Ecto neural progenitor cell (in vitro differentiated cells): ENCODE measurements around the gene MAPK8IP3.

Experiments
- DNase-seq: peaks from one replicate; pipeline ENCODE4 v3.0.0-alpha.2; 2018; ENCODE audit warnings: low spot score

Gene MAPK8IP3, protein sequence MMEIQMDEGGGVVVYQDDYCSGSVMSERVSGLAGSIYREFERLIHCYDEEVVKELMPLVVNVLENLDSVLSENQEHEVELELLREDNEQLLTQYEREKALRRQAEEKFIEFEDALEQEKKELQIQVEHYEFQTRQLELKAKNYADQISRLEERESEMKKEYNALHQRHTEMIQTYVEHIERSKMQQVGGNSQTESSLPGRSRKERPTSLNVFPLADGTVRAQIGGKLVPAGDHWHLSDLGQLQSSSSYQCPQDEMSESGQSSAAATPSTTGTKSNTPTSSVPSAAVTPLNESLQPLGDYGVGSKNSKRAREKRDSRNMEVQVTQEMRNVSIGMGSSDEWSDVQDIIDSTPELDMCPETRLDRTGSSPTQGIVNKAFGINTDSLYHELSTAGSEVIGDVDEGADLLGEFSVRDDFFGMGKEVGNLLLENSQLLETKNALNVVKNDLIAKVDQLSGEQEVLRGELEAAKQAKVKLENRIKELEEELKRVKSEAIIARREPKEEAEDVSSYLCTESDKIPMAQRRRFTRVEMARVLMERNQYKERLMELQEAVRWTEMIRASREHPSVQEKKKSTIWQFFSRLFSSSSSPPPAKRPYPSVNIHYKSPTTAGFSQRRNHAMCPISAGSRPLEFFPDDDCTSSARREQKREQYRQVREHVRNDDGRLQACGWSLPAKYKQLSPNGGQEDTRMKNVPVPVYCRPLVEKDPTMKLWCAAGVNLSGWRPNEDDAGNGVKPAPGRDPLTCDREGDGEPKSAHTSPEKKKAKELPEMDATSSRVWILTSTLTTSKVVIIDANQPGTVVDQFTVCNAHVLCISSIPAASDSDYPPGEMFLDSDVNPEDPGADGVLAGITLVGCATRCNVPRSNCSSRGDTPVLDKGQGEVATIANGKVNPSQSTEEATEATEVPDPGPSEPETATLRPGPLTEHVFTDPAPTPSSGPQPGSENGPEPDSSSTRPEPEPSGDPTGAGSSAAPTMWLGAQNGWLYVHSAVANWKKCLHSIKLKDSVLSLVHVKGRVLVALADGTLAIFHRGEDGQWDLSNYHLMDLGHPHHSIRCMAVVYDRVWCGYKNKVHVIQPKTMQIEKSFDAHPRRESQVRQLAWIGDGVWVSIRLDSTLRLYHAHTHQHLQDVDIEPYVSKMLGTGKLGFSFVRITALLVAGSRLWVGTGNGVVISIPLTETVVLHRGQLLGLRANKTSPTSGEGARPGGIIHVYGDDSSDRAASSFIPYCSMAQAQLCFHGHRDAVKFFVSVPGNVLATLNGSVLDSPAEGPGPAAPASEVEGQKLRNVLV (N-terminal part only)

DNA sequence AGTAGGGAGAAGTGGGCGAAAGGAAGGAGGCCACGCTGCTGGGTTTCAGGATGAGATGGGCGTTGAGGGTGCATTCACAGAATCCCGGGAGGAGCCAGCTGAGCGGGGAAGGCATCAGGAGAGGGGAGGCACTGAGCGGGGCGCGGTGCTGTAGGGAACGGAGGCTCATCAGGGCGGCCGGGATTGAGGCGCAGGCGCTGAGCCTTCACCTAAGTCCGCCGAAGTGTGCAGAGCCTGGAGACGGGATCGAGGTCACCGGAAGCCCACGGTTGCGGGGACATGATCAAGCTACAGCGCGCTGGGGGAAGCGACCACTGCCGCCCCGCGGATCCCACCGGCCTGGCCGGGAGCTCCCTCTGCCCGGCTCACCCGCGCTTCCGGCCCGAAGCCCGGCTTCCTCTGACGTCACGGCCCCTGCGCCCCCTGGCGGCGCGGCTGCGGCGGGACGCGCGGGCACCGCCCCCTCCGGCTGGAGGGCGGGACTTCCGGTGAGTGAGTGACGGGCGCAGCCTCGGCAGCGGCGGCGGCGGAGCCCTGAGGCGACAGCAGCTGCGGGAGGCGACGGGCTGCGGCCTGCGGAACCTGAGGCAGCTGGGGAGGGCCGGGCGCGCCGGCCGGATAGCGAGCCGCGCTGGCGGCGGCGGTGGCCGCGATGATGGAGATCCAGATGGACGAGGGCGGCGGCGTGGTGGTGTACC is at the start of gene MAPK8IP3:
Gene MAPK8IP3, plus strand, starts transcription at position 508 of the 698 bp plus-strand sequence. Its CDS starts 145 bp downstream, at position 653.
- DNase-seq, result peak; percentile 98

DNA sequence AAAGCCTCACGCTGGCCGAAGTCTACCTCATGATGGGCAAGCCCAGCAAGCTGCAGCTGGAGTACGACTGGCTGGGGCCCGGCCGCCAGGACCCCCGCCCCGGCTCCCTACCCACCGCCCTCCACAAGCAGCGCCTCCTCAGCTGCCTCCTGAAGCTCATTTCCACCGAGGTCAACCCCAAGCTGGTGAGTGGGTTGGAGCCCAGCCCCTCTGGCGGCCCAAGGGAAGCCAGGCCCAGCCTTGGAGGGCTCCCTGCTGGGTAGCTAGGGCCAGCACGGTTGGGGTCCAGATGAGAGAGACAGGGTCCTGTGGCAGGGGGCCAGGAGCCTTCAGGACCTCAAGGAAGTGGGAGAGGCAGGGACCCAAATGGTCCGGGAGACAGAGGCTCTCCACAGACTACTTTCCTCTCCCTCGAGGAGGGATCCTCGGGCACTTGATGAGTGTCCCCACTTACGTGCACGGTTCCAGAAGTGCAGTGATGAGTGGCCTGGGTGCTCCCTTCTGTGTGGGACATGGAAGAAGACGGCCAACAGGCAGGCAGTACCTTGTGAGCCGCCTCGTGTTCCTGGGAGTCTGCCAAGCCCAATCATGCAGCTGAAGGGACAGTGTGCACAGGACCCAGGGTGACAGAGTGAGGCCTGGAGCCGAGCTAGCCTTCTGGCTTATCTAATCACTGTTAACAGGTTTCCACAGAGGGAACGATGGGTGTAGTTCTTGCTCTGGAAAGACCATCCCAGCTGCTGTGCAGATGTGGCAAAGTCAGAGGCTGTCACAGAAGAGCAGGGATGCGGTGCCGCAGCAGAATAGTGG is 49.0 kb upstream of the MAPK8IP3 start:
- DNase-seq, result no peak

DNA sequence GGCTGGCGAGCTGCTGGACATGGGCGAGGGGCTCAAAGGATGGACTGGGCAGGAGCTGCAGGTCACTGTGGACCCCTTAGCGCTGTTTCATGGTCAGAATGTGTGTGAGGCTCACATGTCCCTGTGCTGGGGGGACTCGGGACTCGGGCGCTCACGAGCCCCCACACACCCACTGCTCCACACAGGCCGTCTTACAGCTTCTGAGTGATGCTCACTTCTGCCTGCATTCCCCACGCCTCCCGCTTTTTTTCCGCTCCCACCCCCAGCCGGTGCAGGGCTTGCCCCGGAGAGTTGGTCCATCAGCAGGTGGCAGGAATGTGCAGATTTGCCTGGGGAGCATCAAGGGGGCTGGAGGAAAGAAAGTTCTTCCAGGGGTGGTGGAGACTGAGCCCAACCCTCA is 48.2 kb upstream of the MAPK8IP3 start:
- DNase-seq, result no peak

DNA sequence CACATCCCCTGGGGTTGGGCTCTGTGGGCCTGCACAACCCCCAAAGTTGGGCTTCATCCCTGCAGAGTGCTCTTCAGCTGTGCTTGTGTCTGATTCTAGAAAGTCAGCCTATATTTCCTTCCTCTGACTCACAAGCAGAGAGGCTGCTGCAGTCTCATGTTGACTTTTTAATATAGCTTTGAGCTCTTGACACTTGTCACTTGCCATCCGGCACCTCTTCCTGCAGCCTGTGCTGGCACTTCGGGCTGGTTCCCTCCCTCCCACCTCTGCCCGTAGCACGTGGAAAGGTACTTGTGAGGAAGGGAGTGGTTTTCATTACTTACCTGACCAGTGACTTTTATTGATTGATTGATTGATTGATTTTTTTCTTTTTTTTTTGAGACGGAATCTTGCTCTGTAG is 47.0 kb upstream of the MAPK8IP3 start:
- DNase-seq, result no peak

DNA sequence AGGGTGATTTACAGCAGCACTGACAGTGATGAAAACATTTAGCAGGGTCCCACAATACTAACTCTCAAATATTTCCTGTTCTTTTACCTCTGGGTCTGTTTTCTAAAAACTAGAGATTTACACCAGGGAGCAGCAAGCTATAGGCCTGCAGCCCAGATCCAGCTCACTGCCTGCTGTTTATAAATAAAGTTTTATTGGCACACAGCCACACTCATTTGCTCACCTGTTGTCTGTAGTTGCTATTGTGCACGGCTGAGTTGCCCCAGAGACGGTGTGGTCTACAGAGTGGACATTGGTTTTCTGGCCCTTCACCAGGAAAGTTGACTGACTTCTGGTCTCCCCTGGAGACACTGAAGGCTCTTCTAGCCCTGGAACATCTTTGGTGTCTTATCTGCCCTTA is 44.2 kb upstream of the MAPK8IP3 start:
- DNase-seq, result no peak

DNA sequence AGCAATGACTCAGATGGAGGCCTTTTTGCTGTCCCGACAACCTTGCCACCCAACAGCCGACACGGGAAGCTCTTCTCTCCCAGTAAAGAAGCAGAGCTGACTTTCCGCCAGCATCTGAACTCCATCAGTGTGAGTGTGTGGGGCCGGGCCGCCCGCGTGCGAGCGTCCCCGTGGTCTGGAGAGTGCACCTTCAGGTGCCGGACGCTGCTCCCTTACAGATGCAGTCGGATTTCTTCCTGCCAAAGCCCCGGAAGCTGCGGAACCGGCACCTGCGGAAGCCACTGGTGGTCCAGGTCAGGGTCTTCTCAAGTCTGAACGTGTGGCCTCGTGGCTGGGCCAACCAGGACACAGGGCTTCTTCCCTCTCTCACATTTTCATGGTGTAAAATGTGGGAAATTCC is 43.5 kb upstream of the MAPK8IP3 start:
- no peak for DNase-seq

DNA sequence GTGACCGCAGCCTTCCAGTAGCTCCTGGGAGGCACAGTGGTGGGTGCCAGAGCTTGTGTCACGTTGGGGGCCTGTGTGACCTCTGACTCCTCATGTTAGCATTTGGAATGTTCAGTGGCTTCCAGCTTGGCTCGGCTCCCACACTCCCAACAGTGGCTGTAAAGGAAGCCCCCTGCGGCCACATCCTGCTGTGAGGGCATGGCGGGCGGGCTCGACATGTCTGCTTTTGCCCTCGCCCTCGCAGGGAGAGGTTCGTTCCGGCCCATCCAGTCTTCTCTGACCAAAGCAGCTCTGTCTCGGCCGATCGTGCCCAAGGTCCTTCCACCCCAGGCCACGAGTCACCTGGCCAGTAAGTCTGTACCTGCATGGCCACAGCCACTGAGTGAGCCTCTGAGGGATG is 40.2 kb upstream of the MAPK8IP3 start:
- no peak for DNase-seq

DNA sequence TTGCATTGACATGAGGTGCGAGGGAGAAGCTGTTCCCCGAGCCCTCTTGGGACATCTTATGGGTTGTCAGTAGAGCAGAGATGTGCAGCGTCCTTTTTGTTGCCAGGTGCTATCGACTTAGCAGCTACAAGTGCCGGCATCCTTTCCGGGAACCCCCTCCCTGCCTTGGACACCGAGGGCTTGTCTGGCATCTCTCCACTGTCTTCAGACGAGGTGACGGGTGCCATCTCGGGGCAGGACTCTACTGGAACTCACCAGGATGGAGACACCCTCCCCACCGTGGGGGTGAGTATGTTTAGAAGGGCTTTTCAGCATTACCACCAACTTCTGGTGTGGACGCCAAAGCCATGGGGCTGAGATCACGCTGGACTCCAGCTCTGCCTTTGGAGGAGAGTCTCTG is 39.7 kb upstream of the MAPK8IP3 start:
- DNase-seq, result no peak

DNA sequence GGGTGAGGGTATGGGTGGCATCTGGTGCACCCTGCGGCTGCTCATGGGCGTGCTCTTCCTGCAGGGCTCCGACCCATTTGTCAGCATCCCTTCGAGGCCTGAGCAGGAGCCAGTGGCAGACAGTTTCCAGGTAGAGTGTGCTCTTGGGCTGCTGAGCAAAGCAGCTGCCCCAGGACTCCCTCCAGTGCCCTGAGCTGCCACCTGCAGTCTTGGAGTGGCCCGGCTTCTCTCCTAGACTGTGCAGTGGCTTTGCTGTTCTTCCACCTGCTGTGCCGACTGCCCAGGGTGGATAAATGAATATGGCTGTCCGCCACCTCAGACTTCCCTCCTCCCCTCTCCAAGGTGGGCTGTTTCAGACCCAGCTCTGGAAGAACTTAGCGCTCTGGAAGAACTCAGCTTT is 38.7 kb upstream of the MAPK8IP3 start:
- no peak for DNase-seq

DNA sequence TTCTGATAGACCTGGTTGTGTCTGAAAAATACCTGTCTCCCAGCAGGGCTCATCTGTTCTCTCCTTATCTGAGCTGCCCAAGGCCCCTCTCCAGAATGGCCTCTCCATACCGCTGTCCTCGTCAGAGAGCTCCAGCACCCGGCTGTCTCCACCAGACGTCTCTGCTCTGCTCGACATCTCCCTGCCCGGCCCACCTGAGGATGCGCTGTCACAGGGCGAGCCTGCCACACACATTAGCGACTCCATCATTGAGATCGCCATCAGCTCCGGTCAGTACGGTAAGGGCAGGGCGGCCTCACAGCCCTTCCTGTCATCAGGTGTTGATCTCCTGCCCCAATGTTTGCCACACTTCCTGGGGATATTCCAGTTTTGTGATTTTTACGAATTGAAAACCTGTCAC is 38.1 kb upstream of the MAPK8IP3 start:
- no peak for DNase-seq

DNA sequence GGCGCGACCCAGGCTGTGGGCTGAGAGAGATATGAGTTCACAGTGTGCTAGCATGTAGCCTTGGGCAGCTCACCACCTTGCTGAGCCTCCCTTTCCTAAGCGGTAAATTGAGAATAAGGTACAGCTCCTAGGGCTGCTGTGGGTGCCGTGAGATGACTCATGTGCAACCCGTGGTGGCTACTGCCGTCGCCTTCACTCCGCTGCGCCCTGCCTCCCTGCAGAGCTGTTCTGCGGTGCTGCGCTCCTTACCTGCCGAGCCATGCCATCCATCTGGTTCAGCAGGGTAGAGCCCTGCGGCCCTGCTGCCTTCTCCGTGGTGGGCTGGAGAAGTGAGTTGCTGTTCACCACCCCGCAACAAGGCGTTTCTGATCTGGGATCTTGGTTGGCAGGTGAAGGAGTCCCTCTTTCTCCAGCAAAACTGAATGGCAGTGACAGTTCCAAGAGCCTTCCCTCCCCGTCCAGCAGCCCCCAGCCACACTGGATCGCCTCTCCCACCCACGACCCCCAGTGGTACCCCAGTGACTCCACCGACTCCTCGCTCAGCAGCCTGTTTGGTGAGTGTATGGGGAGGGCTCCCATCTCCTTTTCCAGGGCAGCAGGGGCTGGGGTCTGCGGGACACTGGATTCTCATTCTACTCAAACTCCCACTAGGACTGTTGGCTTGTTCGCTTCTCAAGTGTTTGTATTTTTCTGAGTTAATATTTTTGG is 37.2 kb upstream of the MAPK8IP3 start:
- no peak for DNase-seq

DNA sequence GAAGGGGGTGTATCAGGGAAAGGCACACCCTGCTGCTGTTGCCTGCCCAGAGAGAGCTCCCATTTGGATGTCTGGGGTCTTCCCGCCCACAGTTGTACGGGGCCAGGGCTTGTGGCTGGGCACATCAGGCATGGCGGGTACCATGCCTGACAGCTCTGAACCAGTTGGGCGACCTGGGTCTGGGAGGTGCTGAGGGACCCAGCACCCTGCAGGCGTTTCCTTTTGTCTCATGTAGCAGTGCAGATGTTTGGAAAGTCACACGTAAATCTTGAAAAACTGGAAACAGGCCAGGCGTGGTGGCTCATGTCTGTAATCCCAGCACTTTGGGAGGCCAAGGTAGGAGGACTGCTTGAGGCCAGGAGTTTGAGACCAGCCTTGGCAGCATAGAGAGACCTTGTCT is 36.3 kb upstream of the MAPK8IP3 start:
- no peak for DNase-seq

DNA sequence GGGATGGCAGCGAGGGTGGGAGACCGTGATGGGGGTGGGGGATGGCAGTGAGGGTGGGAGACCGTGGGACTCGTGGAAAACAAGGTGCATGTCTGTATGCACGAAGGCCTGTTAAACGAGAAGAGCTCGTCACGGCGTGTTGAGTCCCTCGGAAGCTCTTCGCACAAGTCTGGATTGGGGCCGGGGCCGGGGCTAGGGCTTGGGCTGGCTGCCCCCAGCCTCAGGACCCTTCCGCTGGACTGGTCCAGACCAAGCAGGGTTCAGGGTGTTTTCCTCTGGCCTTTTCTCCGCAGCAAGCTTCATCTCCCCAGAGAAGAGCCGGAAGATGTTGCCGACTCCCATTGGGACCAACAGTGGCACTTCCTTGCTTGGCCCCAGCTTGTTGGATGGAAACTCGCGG is 35.6 kb upstream of the MAPK8IP3 start:
- DNase-seq, result no peak

DNA sequence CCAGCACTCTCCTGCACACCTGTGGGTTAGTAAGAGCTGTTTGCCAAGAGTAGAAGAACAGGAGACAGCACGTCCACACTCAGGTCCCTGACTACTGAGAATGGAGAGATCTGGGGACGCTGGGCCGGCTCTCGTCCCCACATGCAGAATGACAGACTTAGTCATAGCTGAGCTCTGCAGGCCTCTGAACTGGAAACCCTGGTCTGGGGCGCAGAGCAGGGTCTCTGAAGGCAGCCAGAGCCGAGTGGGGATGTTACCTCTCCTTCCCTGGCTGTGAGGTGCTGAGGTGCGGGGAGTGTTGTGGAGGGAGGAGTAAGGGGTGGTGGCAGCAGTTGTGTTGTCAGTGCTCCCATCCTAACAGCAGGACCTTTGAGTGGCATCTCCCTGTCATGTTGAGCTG is 35.1 kb upstream of the MAPK8IP3 start:
- DNase-seq, result no peak

DNA sequence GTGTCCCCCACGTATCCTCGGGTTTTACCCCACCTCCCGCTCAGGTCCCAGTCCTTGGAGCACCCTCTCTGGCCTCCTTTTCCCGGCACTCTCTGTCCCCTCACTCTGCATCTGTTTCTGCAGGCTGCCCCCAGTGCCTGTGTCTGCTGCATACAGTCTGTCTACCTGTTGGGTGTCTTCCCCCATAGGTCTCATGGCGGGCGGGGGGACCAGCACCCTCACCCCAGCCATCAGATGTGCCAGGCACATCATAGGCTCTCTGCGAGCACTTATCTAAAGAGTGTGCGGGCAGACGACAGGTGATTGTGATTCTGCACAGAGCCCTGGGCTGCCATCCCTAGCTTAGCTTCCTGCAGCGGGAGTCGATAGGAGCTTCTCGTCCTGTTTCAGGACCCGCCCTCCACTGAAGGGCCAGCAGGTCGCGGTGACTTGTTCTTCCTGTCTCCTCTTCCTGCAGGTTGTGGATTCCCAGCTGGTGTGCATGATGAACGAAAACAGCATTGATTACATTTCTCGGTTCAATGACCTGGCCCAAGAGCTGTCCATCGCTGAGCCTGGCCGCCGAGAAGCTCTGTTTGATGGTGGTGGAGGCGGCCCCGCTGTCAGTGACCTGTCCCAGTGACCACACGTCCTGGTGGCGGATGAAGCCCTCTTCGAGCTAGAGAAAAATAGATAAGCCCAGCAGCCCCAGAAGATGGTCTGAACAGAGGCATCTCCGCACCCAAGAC is 32.4 kb upstream of the MAPK8IP3 start:
- peak; percentile 37 for DNase-seq

DNA sequence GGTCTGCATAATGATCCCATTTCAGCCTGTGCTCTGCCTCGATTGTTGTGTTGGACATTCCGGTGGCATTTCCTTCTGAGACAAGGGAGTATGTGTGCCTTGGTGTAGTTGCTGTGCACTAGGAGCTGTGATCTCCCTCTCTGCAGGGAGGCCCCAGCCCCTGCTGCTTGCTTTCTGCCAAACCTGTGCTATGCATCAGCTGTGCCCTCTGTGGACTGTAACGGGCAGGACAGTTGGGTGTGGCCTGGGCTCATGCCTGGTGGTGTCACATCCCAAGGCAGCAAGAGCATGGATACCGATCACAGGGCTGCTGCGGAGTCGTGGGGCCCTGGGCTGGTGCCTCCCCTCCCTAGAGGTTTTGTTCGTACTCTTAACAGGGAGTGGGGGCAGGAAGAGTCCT is 31.7 kb upstream of the MAPK8IP3 start:
- DNase-seq, result no peak

DNA sequence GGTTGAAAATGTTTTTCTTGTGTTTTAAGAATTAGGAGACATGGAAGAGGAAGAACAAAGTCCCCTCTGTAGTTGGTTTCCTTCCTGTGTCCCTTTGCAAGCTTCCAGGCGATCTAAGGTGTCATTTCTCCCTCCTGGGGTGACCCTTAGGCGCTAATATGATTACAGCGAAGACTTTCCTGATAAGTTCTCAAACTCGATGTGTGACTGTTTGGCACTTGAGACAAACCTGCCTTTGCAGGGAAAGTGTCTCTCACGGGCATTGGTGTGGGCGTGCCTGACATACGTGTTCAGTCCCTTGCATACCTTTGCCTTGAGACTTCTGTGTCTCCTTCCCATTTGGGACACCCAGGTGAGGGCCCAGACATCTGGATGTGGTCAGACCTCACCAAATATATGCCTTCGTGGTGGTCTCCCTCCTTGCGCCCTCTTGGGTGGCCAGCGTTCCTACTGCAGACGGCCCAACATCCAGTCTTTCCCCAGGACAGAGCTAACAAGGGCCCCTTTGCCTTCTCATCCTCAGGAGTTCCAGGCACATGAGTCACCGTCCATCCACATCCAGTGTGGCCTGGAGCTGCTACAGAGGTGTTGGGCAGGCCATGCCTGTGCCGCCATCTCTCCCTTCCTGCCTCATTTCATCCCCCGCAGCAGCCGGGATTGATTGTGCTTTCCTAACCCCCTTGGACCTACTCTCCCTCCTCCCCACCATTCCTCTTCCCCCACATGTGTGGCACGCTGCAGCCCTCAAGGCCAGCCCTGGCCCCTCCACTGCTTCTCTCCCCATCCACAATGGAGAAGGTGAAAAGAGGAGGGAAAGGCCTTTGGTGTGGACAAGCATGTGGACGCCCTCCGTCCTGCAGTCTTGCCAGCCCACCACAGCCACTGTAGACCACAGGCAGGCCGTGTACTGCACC is 31.0 kb upstream of the MAPK8IP3 start:
- DNase-seq, result no peak

DNA sequence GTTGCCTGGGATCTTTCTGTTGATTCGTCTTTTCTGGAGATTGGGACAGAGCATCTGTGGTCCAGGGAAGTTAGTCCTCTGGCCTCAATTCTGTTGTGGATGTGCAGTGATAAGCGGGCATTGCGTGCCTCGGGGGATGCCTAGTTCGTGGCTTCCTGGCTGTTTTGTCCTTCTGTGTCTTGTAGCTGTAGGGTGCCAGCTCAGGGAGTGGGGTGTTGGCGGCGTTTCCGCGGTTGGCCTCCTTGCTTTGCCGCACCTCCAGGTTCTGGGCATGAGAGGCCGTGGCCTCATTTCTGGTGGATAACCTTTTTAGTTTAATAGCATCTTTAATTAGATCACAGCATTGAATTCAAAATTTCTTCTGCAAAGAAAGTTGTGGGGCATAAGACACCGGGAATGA is 29.3 kb upstream of the MAPK8IP3 start:
- DNase-seq, result no peak
